ENCODE results near the gene METAP2.
"Not testable (repeated sequence)": the region's sequence is repeated elsewhere in the genome, so short reads cannot be mapped to it uniquely, and the experiment has no call there.

Gene METAP2

DNA sequence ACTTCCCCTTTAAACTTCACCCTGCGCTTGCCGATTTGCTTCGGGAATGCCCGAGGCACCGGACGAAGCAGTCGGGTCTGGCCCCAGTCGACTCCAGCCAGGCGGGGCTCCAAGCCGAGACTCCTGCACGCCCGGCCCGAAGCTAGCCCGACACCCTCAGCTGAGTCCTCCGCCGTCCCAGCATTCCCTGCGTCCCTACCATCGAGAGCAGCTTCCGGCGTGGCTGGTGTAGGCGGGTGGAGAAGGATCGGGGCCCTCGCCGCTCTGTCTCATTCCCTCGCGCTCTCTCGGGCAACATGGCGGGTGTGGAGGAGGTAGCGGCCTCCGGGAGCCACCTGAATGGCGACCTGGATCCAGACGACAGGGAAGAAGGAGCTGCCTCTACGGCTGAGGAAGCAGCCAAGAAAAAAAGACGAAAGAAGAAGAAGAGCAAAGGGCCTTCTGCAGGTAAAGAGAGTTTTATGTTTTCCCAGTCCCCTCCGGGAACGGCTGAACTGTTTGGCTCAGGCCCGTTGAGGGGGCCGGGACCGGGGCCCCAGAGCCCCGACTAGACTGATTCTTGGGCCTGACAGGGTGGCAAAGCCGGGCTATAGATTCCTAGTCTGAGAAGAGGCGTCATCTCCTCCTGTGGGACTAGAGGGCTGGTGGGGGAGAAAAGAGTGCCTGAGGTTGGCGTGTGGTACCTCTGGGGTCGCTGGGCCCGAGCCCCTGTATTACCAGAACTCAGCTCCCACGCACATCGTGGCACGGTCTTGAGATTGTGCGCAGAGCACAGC, at the start of gene METAP2:
Gene METAP2 (plus strand): TSS at position 269 of the 776 bp plus-strand sequence. CDS start 28 bp downstream, at position 297.
- peak; percentile 89 to 95 for DNase-seq (ENCODE audit: extremely low read depth in 1 of 2, low read depth in 1 of 2)

DNA sequence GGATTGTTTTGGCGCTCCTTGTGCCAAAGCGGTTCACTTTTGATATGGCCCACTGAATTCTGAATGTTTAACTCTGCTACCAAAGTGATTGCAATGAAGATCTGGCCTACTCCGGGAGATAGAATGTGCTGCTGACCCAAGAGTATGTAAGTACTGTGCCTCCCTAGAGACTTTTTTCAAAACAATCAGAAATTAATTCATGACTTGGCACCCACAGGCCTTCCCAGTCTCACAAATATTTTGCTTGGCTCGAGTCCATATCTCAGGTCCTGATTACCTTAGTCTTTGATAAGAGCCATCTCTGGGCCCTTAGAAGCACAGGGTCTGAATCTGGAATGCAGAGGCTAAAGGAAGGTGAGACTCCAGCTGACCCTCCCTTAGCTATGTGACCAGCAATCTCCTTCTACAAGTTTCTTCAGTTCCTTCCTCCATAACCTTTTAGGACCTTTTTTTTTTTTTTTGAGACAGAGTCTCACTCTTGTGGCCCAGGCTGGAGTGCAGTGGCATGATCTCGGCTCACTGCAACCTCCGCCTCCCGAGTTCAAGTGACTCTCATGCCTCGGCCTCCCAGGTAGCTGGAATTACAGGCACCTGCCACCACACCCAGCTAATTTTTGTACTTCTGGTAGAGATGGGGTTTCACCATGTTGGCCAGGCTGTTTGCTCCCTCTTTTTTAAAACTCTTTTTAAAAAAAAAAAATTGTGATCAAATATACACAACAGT, 49.5 kb upstream of the METAP2 start:
- no peak for DNase-seq (ENCODE audit: extremely low read depth in 1 of 2, low read depth in 1 of 2)

DNA sequence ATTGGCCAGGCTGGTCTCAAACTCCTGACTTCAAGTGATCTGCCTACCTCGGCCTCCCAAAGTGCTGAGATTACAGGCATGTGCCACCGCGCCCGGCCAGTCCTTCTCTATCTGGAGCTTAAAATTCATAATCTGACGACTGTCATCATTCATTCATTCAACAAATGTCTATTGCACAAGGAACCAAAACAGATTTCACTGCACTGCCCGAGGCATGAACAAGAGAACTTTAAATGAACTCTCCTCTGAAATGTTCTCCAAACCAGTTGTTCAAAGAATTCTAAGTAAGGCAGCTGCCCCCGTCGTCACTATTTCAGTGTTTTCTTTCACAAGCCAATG, 44.8 kb upstream of the METAP2 start:
- no peak for DNase-seq (ENCODE audit: extremely low read depth in 1 of 2, low read depth in 1 of 2)

DNA sequence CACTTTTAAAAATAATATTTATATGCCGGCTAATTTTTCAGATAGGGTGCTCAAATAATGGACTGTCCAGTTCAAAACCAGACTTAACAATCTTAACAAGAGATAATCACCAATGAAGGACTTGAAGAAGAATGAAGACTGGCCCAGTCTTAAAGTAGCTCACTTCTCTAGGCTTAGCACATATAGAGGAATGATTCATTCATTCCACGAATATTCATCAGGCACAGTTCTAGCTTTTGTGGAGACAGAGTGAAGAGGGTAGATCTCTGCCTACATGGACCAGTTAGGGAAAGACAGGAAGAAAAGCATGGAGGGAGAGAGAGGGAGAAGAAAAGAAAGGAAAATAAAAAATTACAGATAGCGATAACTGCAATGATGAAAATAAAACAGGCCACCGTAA, 42.8 kb upstream of the METAP2 start:
- DNase-seq (ENCODE audit: extremely low read depth in 1 of 2, low read depth in 1 of 2): no peak

DNA sequence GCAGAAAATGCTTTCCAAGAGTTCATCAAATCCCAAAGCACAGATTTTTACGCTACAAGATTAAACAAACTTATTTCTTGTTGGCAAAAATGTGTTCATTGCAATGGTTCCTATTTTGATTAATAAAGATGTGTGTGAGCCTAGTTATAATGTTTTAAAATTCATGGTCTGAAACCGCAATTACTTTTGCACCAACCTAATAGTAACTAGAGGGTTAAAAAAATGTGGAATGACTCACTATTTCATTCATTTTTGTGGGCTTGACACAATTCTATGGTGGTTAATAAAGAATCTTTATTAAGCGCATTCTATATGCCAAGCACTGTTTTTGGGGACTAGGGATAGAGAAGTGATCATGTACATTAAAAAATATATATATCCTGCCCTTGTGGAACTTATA, 38.6 kb upstream of the METAP2 start:
- DNase-seq (ENCODE audit: extremely low read depth in 1 of 2, low read depth in 1 of 2): no peak

DNA sequence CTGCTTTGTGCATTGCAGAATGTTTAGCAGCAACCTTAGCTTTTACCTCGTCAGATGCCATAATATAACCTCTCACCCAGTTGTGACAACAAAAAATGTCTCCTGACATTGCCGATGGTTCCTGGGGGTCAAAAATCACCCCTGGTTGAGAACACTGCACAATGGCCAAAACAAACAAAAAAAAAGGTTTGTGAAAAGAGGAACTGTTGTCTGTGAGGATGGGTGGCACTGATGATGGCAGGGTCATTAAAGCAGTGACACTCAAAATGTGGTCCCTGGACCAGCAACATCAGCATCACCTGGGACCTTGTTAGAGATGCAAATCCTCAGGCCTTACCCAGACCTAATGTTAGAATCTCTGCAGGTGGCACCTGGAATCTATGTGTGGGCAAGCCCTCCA, 36.4 kb upstream of the METAP2 start:
- no peak for DNase-seq (ENCODE audit: extremely low read depth in 1 of 2, low read depth in 1 of 2)

DNA sequence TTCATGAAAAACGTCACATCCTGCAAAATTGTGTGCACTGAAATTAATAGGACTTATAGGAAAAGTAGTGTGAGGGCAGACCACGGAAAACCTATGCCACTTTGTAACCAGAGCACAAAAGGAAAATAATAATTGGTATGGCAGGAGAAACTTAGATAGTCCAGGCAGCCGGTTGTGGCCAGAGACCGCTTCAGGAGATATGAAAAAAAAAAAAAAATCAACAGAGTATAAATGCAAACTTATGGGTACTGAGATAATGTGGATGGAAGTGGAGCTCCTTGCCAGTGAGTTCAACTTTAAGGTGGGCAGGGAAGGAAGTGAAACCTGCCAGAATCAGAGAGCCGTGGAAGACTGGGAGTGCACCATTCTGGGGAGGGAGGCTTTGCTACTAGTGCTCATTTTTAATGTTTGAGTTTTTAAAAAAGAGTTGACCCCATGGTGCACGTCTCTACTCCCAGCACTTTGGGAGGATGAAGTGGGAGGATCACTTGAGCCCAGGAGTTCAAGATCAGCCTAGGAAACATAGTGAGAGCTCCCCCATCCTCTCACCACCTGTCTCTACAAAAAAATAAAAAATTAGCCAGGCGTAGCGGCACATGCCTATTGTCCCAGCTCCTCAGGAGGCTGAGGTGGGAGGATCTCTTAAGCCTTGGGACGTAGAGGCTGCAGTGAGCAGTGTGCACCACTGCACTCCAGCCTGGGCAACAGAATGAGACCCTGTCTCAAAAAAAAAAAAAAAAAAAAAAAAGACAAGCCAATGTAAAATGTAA, 34.3 kb upstream of the METAP2 start:
- no peak for DNase-seq (ENCODE audit: extremely low read depth in 1 of 2, low read depth in 1 of 2)

DNA sequence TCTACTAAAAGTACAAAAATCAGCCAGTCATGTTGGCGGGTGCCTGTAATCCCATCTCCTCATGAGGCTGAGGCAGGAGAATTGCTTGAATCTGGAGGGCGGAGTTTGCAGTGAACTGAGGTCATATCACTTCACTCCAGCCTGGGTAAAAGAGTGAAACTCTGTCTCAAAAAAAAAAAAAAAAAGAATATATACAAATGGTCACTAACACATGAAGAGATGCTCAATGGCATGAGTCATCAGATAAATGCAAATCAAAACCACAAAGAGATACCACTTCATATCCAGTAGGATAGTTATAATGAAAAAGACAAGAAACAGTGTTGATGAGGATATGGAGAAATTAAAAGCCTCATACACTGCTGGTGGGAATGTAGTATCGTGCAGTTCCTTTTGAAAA, 33.6 kb upstream of the METAP2 start:
- no peak for DNase-seq (ENCODE audit: extremely low read depth in 1 of 2, low read depth in 1 of 2)

DNA sequence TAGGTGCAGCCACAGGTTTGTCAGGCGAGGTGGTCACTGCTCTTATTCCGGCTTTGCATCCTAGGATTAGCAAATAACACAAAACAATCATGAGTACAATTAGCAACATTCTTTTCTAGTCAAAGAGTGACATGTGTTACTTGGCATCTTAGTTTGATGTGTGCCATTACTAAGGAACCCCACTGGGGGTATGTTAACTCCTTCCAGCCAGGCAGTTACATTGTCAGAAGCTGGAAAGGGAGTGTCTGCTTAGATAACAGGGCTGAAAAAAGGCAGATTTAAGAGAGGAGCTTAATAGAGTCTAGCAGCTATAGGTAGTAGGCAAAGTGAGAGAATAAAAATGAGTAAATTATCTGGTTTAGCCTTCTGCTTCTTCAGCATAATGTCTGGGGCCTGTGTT, 30.5 kb upstream of the METAP2 start:
- no peak for DNase-seq (ENCODE audit: extremely low read depth in 1 of 2, low read depth in 1 of 2)

DNA sequence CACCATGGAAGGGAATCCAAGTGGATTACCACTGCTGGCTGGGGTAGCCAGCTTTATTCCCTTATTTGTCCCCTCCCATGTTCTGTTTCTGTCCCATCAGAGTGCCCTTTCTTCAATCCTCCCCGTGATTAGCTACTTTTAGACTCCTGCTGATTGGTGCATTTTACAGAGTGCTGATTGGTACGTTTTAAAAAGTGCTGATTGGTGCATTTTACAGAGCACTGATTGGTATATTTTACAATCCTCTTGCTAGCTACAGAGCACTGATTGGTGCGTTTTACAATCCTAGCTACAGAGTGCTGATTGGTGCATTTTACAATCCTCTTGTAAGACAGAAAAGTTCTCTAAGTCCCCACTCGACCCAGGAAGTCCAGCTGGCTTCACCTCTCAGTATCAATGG, 28.9 kb upstream of the METAP2 start:
- not testable (repeated sequence) for DNase-seq (ENCODE audit: extremely low read depth in 1 of 2, low read depth in 1 of 2)

DNA sequence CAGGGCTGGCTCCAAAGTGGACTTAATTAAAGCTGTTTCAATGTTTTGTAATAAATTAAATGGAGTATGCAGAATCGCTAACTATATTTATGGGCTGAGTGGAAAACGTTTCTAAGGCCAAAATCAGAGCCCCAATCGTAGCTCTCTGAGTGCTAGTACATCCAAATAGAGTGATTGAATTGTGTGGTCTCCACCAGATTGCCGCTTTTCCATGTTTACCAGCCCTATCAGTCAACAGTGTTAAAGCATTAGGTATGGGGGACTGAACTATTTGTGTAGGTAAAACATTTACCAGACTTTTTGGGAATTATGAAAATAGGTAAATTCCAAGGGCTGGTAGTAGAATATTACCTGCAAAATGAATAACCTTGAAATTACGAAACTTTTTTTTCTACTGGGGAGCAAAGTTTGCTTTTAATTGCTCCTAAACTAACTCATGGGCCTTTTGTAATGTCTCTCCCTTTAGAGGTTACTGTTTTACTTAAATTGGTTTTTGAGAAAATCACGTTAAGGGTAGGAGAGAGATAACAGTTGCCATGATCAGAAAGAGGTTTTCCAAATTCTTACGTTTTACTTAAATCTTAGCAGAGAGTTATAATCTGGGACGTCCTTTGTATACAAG, 28.0 kb upstream of the METAP2 start:
- DNase-seq (ENCODE audit: extremely low read depth in 1 of 2, low read depth in 1 of 2): no peak

DNA sequence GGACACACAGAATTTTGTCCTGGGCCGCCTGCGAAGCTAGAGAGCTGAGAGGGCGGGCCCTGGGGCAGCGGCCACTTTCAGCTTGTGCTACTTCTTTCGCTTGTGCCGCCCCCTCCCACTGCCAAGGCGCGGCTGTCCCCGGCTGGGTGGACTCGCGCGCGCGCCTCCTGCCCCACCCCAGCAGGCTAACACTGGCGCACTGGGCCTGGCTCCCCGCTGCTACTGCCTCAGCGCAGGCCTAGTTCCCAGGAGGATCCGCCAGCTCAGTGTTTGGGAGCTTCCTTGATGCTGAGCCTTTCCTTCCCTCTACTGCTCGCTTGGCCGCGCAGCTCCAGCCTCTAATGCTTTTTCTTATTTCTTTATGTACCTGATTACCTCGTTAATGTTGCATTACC, 27.4 kb upstream of the METAP2 start:
- no peak for DNase-seq (ENCODE audit: extremely low read depth in 1 of 2, low read depth in 1 of 2)

DNA sequence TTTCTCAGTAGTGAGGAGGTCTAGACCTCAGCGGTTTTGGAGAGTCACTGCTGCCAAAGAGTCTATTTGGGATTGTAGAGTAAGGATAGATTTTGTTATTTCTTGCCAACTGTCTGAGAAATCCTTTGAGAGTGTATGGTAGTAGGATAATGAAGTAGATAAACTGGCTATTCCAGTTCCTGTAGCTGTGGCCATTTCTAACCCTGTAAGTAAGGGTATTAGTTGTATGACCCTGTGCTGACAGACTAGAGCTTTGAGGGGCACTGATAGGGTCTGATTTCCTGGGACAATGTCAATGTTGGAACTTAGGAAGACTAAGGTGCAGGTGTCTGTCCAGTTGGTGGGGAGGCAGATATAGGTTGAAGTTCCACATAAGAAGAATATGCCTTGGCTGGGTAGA, 24.3 kb upstream of the METAP2 start:
- not testable (repeated sequence) for DNase-seq (ENCODE audit: extremely low read depth in 1 of 2, low read depth in 1 of 2)

DNA sequence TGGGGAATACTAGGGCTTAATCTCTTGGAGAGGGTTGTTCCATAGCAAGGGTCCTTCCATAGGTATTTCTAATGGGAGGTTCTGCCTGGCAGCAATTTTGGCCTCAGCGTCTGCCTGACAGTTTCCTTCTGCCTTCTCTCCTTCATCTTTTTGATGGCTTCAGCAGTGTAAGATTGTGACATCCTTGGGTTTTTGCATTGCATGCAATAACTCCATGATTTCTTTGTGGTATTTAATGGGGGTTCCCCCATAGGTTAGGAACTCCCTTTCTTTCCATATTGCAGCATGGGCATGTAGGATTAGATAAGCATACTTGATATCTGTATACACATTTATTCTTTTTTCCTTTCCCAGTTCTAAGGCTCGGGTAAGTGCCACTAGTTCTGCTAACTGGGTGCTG, 21.5 kb upstream of the METAP2 start:
- not testable (repeated sequence) for DNase-seq (ENCODE audit: extremely low read depth in 1 of 2, low read depth in 1 of 2)

DNA sequence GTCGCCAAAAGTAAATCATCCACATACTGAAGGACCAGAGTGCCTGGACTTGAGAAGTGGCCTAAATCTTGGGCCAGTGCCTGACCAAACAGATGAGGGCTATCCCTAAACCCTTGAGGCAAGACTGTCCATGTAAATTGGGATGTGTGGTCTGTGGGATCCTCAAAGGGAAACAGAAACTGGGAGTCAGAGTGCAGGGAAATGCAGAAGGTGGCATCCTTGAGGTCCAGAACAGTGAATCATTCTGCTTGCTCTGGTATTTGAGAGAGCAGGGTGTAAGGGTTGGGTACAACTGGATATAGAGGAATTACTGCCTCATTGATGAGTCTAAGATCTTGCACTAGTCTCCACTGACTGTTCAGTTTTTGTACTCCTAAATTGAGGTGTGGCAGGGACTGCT, 20.1 kb upstream of the METAP2 start:
- not testable (repeated sequence) for DNase-seq (ENCODE audit: extremely low read depth in 1 of 2, low read depth in 1 of 2)

DNA sequence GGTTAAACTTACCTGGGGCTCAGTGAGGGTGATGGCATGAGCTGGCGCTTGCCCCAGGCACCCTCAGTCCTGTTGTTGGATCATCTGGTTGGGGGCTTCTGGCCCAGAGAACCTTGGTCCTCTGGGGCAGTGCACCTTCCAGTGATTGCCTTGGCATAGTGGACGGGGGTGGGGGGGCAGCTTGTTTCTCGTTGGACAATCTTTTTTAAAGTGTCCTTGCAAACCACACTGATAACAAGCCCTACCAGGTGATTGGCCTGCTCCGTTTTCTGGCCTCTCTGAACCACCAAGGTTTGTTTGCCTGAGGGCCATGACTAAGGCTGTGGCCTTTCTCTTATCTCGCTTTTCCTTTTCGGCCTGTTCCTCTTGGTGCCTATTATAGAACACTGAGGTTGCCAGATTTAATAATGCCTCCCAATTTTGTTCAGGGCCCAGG, 19.2 kb upstream of the METAP2 start:
- DNase-seq (ENCODE audit: extremely low read depth in 1 of 2, low read depth in 1 of 2): not testable (repeated sequence)

DNA sequence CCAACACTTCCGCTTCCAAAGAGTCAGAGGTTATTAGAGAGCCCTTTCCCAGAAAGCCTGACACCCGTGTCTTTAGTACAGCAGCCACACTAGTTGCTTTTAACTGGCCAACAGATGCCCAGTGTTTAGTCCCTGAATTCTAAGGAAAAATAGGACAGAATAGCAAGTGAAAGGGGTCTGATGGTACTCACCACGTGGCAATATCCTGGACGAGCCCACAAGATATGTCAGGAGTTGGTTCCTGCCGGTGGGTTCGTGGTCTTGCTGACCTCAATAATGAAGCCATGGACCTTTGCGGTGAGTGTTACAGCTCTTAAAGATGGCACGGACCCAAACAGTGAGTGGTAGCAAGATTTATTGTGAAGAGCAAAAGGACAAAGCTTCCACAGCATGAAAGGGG, 16.3 kb upstream of the METAP2 start:
- DNase-seq (ENCODE audit: extremely low read depth in 1 of 2, low read depth in 1 of 2): not testable (repeated sequence)

DNA sequence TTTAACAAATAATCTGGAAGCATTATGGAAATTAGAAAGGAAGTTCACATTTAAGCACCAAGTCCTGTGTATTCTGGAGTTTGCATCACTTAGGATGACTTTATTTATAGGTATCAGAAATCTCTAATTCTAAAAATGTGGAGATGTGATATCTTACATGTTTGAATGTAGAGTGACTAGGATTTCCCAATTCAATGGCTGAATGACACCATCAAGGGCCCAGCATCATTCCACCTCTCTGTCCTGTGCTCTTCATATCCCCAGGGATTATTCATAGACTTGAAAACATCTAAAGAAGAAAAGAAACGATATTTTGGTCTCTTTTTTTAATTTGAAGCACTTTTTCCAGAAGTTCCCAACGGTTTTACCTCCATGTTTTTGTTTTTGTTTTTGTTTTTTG, 15.2 kb upstream of the METAP2 start:
- no peak for DNase-seq (ENCODE audit: extremely low read depth in 1 of 2, low read depth in 1 of 2)

DNA sequence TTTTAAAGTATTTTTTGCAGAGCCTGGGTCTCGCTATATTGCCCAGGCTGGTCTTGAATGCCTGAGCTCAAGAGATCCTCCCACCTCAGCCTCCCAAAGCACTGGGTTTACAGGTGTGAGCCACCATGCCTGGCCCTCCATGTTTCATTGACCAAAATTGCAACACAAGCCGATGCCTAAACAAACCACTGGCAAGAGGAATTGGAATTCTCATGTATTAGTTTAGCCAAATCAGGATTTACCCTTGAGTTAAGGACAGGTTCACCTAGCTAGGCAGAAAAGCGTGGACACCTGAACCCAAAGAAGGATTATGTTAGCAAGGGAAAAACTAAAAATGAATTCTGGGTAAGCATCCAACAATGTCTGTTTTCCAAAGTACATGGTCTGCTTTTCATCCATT, 14.6 kb upstream of the METAP2 start:
- no peak for DNase-seq (ENCODE audit: extremely low read depth in 1 of 2, low read depth in 1 of 2)

DNA sequence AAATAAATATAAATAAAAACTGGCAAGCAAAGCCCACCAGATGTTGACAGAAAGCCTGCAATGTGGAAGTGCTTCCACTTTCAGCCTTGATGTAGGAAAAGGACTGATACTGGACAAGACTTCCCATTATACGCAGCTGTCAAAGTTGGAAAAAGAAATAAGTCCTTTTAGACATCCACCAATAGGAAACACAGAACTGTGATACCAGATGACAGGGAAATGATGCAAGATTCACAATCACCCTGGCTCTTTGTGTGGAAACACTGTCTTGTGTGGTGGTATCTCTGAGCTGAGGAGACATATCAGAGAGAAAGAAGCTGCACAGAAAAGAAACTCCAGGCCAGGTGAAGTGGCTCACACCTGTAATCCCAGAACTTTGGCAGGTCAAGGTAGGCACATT, 13.8 kb upstream of the METAP2 start:
- no peak for DNase-seq (ENCODE audit: extremely low read depth in 1 of 2, low read depth in 1 of 2)

DNA sequence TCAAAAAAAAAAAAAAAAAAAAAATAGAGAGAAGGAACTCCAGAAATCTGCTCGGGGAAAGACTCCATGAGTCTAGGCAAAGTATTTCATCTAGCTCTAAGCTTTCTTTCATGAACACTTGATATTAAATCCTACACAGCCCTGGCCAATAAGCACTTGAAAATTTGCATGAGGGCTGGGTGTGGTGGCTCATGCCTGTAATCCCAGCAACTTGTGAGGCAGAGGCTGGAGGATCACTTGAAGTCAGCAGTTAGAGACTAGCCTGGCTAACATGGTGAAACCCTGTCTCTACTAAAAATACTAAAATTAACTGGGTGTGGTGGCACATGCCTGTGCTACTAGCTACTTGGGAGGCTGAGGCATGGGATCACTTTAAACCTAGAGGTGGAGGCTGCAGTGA, 13.1 kb upstream of the METAP2 start:
- DNase-seq (ENCODE audit: extremely low read depth in 1 of 2, low read depth in 1 of 2): no peak

All from stimulated activated CD8-positive, alpha-beta memory T cell treated with anti-CD3 and anti-CD28 coated beads, Interleukin-7, amount 100 ng/mL, for 48 hours (primary cell).